Measurements from ENCODE around the gene CACUL1. TPM values are rescaled to one million over a fixed set of nuclear protein-coding genes. Genes with fewer than 3 reads are reported as not detected.

Gene CACUL1
- total RNA-seq, 1 experiment from 2014 or later: 24.8 TPM

- no peak for DNase-seq (ENCODE audit: low read depth)
Observed at GRCh38 chr10:118638680-118639079, 116.1 kb downstream of the CACUL1 start.

GRCh38 chr10:118635674-118636402, 118.9 kb downstream of the CACUL1 start:
- DNase-seq (ENCODE audit: low read depth): no peak

GRCh38 chr10:118633786-118634185, 121.0 kb downstream of the CACUL1 start:
- DNase-seq (ENCODE audit: low read depth): no peak

DNA sequence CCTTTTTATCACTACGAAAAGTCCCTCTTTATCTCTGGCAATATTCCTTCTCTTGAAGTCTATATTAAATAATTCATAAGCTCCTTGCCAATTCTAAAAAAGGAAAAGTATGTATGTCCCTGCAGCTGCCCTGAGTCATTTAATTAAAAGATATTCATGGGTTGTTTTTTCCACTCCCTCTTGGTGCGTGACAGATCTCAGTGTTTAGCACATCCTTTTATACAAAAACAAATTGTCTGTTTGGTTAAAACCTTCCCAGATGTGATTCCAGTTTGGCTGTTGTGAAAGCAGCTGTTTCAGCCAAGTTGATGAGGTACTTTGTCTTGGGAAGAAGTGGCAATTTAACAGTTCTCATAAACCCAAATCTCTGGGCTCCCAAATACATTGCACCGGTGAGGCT, 125.6 kb downstream of the CACUL1 start:
- no peak for DNase-seq (ENCODE audit: low read depth)

DNA sequence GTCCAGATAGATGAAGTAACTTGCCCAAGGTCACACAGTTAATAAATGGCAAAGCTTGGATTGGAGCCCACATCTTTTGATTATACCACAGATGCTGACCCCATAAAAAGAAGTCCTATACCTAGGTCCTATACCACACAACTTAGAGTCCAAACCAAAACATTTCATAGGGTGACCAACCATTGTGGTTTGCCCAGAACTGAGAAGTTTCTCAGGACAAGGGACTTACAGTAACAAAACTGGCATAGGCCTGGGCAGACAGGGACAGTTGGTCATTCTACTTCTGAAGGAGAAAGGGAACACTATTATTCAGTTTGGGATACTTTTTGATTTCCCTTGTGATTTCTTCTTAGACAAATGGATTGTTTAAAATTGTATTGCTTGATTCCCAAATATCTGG, 126.4 kb downstream of the CACUL1 start:
- DNase-seq (ENCODE audit: low read depth): no peak

- no peak for DNase-seq (ENCODE audit: low read depth)
Observed at GRCh38 chr10:118626953-118627352, 127.8 kb downstream of the CACUL1 start.

Other genes starting within 250 kb of the CACUL1 start
- not detected in 2 replicates for gene PRLHR, start 159.3 kb downstream of the CACUL1 start, total RNA-seq (2014; rRNA removed)